GDM1 (cell line): Measurements from ENCODE around the gene BRCA1.
"Not testable (repeated sequence)": the region's sequence is repeated elsewhere in the genome, so short reads cannot be mapped to it uniquely, and the experiment has no call there.

Source experiments
- DNase-seq: peaks from one replicate; lab custom pipeline; 2025; lab: John Stamatoyannopoulos, UW

The BRCA1 gene

GRCh38 chr17:43069368-43069898 lies 55.7 kb downstream of the BRCA1 start:
- DNase-seq: no peak

- no peak for DNase-seq
Measured at GRCh38 chr17:43068570-43069367, 56.4 kb downstream of the BRCA1 start.

GRCh38 chr17:43062984-43063638 lies 62.1 kb downstream of the BRCA1 start:
- no peak for DNase-seq

- no peak for DNase-seq
Measured at GRCh38 chr17:43056051-43056450, 69.1 kb downstream of the BRCA1 start.

GRCh38 chr17:43053008-43053407 lies 72.2 kb downstream of the BRCA1 start:
- DNase-seq: not testable (repeated sequence)

GRCh38 chr17:43051969-43052368 lies 73.2 kb downstream of the BRCA1 start:
- no peak for DNase-seq

DNA sequence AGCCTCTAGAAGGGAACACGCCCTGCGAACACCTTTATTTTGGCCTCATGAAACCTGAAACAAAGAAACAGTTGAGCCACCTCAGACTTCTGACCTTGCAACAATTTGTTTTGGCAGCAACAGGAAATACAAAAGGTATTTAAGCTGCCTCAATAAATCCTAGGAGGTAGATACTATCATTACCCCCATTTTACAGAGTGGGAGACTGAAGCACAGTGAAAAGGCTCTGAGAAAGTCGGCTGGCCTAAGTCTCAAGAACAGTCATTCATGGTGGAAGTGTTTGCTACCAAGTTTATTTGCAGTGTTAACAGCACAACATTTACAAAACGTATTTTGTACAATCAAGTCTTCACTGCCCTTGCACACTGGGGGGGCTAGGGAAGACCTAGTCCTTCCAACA lies 81.1 kb downstream of the BRCA1 start:
- no peak for DNase-seq

DNA sequence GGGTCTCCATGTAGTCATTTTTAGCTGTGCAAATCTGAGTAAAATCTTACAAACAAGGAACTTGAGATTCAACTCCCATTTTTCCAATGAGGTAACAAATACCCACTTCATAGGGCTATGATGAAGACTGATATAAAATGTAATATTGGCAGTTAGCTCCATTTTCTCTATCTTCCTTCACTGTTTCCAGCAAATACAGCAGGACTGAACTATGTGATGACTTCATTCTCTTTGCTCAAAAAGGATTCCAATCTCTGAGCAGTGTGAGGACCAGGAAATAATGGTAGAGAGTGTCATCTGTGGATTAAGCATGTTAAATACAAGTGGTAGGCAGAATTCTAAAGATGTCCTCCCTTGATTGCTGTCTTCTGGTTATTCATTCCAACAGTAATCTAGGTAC lies 81.9 kb downstream of the BRCA1 start:
- DNase-seq: no peak

- no peak for DNase-seq
Measured at GRCh38 chr17:43042025-43042628, 83.0 kb downstream of the BRCA1 start.

GRCh38 chr17:43040655-43041054 lies 84.5 kb downstream of the BRCA1 start:
- no peak for DNase-seq

GRCh38 chr17:43039646-43040045 lies 85.5 kb downstream of the BRCA1 start:
- no peak for DNase-seq

GRCh38 chr17:43034894-43035293 lies 90.3 kb downstream of the BRCA1 start:
- no peak for DNase-seq

DNA sequence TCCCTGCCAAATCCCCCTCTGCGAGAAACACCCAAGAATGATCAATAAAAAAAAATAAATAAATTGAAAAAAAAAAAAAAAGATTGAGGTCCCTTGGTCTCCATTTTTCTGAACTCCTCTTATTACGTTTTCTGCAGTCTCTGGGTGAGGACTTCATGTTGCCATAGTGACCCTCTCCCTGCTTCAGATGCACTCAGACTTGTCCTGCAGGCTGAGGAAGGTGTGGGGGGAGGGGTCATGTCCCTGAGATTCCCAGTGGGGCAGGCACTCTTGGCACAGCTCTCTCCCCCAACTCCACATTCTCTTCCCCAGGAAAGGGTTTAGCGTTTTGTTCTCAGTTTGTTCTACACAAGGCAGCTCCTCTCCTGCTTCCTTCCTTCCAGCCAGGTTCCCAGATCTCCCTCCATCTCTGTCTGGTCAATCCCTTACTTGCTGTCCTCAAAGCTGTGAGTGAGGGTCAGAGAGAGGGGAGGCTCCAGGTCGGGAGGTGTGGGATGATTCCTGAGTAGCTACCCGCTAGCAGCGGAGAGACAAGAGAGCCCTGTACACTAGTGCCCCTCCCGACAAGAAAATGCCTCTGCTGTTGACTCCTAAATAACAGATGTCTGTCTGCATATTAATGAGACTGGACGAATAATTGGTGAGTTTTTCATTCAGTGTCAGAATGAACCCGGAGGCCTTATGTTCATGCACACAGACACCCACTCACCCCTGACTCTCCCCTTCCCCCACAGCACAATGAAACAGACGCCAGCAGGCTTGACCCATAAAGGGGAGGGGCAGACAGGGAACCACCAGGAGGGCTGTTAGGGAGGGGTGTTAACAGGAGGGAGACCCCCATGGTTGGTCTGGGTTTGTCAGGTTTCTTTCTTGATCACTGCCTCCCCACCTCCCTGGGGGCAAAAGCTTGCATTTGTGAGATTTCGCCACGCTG lies 90.9 kb downstream of the BRCA1 start:
- DNase-seq: no peak

- DNase-seq: no peak
Measured at GRCh38 chr17:43031666-43032065, 93.5 kb downstream of the BRCA1 start.

DNA sequence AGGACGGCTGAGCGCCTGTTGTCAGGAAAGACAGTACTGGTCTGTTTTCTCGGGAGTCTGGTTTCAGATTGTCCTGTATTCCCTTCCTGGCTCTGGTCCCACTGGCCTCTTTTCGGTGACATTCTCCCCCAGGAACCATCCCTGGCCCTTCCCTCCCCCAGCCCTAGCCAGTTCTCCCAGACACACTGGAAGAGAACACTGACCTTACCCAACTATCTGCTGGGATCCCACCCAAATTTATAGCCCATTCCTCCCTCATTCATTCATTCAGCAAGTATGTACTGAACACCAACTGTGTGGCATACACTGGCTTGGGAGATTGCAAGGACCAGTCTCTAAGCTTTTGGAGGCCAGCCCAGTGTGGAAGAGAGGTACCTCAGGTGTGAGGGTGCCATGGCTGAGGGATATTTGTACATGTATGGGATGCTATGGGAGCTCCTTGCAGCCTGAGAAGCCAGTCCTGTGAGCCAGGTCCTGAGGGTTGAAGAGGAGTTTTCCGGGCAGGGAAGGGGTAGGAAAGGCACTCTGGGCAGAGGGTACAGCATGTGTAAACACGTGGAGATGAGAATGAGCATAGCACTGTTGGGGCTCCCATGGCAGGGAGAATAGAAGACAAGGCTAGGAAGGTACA lies 94.9 kb downstream of the BRCA1 start:
- no peak for DNase-seq

- DNase-seq: no peak
Measured at GRCh38 chr17:43028221-43028861, 96.8 kb downstream of the BRCA1 start.

- DNase-seq: no peak
Measured at GRCh38 chr17:43027091-43028032, 97.8 kb downstream of the BRCA1 start.

DNA sequence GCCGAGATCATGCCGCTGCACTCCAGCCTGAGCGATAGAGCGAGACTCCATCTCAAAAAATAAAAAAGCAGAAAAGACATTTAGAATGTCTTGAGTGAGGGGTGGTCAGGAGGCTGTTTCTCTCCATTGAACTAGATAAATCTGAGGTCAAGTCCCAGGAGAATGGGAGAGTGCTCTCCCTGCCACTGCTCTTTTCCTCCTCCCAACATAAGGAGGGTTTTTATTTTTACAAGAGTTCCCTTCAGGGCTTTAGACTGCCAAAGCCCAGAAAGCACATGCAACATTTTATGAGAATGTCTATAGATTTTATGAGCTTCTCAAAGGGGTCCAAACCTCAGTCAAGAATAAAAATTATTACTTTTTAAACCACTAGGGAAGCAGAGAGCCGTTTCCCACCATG lies 98.6 kb downstream of the BRCA1 start:
- no peak for DNase-seq

- no peak for DNase-seq
Measured at GRCh38 chr17:43025766-43026537, 99.2 kb downstream of the BRCA1 start.
